T-helper 1 cell (primary cell): ENCODE measurements around the gene CHCHD4.
A peak's percentile ranks its signal among the peaks of the same experiment; 100 is the strongest.

Source experiments
- DNase-seq, 5 donors: peaks; one replicate each; pipeline ENCODE4 v3.0.0-alpha.2; 2012 to 2020
- total RNA-seq, 4 donors: gene quantifications; one replicate each; lab custom pipeline; 2026; lab: John Stamatoyannopoulos, UW

Gene CHCHD4
- 3.0 to 4.8 (median 3.9) reads per million in 4 donors for total RNA-seq

DNA sequence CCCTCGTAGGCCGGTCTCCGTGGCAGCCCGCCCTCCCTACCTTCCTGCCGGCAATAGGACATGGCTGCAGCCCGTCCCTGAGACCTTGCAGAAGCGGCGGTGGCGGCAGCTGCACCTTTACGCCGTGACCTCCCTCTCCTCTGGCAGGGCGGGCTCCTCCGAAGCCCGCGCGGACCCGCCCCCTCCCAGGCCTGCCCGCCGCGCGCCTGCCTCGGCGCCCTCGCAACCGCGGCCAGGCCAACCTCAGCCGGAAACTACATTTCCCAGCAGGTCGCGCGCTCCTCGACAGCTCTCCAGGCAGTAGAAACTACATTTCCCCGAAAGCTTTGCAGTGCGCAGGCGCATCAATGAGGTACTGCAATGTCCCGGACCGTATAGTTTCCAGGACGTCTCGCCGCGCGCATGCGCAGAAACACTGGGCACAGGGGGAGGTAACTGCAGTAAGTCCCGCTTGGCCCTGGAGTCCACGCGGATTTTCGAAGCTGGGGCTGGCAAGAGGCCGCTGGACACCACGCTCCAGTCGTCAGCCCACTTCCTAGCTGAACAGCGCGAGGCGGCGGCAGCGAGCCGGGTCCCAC is at the start of gene CHCHD4, which contains the start of gene TMEM43:
CHCHD4 (minus strand) TSS at position 256 of the 578 bp plus-strand sequence; CDS start at position 62, 194 bp downstream.
TMEM43 (plus strand) TSS at position 438 of the 578 bp plus-strand sequence. CDS start 142 bp downstream, outside the sequence.
- DNase-seq, result peak; percentile 98 to 99 (median 98)

DNA sequence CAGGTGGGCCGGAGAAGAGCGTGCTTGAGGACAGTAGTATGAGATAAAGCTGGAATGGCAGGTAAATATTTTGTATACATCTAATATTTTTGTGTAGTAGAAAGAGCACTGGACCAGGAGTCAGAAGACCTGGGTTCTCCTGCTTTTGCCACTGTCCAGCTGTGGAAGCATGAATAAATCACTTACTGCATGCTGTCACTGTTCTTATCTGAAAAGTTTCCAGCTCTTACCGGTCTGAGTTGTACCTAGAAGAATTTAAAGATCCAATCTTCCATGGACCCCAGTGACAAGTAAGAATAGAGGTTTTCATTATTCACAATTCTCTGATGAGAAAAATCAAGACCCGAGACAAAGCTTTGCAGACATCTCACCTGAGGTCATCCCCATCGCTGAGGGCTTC is 47.8 kb upstream of the CHCHD4 start:
- no peak for DNase-seq

DNA sequence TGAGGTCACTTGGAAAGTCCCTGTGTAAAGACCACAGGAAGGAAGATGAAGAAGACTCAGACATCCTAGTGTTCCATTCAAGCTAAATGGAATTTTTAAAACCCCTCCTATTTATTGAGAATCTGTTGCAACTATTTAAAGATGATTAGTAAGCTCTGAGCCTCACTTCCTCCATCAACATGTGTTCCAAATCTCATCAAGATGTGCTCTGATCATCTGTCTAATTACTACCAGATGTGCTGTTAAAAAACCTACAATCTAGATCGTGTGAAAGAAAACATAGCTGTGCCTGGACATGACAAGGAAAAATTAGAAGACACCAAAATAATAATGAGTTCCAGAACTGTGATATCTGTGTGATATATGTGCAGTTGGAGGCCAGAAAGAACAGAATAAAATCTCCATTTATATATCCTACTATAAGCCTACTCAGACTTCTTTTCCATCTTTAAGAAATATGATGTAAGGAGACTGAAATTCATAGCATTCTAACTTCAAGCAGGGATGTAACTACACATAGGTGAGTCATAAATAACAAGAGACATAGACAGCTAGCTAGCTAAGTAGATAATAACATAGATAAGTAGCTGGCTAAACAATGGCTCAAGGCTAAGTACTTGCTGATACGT is 46.0 kb upstream of the CHCHD4 start:
- DNase-seq, result no peak

DNA sequence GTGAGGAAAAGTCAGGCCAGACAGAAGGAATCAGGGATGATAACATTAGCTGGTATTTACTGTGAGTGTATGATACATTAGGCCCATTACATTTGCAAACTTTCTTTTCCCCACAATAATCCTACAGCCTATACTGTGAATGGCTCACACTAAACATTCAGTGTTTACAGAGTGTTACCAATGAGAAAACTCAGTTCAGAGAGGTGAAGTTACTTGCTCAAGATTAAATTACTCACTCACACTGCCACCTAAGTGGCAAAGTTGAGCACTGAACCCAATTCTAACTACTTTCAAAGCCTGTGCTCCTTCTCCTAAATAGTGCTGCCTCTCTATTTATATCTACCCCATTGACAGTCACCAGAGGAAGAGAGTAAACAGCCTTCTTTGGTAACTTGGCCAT is 45.2 kb upstream of the CHCHD4 start:
- no peak for DNase-seq

DNA sequence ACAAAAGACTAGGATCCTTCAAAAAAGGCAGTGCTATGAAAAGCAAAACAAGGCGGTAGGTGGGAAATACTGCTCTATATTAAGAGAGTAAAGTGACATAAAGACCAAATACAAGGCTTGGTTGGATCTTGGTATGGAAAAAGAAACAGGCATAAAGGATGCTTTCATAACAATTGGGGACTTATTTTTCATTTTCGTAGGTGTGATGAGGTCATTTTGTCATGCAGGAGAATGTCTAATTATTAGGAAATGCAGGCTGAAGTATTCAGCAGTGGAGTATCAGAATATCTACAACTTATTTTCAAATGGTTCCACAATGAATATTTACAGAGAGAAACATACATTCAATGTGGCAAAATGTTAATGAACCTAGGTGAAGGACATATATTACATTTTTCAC is 44.8 kb upstream of the CHCHD4 start:
- no peak for DNase-seq

DNA sequence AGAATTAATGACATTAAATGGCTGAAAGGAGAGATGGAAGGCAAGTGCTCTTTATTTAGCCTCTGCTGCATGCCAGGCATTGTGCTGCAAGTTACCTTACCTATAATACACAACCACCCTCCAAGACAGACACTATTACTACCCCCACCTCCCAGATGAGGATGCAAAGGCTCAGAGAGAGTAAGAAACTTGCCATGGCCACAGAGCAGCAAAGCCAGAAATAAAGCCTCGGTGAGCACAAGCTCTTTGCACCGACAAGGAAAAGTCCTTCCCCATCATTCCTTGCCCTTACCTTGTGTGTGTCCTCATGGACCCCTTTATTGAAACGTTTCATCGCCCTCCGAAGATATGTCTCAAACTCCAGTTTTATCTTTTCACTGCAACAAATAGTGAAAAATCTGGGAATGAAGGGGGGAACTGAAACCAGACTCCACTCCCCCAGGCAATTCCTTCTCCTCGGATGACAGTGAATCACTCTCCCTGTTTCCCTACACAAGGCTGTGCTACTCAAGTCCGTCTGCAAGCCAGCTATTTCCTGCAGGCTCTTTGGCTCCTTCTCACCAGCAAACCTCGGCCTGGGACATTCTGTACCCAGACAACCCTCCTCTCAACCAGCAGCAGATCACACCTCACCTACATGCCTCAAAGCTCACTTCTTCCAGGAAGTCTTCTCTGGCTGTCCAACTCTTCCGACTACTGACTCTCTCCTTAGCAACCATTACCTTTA is 42.4 kb upstream of the CHCHD4 start:
- DNase-seq, result no peak

DNA sequence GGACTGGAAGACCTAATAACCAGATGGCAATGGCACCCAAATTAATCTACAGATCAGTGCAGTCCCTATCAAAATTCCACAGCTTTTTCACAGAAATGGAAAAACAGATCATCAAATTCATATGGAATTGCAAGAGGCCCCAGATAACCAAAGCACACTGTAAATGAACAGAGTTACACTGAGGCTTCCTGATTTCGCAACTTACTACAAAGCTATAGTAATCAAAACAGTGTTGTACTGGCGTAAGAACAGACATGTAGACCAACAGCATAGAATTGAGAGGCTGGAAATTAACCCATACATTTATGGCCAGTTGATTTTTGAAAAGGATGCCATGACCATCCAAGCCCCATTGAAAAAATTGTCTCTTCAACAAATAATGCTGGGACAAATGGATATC is 37.5 kb upstream of the CHCHD4 start:
- DNase-seq, result no peak

DNA sequence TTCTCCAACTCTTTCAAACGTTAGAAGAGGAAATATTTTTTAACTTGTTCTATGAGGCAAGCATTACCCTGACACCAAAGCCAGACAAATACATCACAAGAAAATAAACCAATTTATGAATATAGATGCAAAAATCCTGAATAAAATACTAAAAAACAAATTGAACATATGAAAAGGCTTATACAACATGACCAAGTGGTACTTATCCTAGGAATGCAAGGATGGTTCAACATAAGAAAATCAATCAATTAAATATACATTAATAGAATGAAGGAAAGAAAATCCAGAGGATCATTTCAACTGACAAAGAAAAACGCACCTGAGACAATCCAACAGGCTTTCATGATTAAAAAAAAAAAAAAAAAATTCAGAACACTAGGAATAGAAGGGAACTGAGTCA is 36.6 kb upstream of the CHCHD4 start:
- DNase-seq, result no peak

DNA sequence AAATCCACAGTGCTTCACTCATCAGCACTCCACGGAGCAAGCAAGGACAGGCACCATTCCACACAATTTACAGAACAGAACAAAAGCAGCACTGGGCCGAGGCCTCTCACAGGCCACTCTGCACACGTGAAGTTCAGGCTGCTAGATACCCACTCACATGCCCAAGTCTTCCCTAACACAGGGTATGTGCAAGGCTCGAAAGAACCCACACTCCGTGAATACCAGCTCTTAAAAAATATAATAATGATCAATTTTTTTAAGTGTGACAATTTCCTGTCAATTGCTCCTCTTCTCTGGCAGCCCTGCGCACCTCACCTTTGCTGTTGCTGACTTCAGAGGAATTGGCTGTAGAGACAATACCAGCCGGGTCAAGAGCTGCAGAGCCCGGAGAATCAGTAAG is 34.8 kb upstream of the CHCHD4 start:
- no peak for DNase-seq

DNA sequence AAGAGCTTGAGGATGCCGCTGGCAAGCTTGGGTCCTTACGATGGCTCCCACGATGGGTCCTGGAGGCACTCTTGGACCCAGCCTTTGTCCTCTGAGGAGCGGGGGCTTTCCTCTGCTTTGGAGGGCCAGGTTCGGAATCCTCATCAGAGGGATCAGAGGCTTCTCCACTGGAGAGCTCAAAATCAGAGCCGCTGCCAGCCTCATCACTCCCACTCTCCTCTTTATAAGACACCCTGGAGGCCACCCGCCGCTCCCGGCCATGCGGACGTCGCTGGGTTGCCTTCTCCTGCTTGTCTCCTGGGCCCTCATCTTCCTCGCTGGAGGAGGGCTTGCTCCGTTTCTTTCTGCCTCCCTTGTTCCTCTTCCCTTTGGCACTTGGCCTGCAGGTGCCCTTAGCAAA is 33.7 kb upstream of the CHCHD4 start:
- no peak for DNase-seq

DNA sequence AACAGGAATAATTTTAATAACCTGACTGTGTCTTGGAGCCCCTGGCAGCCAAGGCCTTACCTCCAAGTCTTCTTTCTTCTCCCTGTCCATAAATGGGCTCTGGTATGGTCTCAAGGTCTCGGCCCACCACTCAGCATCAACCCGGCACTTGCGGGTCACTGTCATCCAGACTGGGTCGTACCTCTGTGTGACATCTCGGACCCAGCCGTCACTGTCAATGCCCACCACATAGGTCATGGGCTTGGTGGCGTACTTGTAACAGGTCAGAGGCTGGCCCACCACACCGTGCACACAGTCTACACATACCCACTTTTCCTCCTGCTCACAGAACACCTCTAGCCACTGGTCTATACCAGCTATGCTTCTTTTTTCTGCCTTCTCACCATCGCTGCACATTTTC is 33.3 kb upstream of the CHCHD4 start:
- DNase-seq, result no peak

DNA sequence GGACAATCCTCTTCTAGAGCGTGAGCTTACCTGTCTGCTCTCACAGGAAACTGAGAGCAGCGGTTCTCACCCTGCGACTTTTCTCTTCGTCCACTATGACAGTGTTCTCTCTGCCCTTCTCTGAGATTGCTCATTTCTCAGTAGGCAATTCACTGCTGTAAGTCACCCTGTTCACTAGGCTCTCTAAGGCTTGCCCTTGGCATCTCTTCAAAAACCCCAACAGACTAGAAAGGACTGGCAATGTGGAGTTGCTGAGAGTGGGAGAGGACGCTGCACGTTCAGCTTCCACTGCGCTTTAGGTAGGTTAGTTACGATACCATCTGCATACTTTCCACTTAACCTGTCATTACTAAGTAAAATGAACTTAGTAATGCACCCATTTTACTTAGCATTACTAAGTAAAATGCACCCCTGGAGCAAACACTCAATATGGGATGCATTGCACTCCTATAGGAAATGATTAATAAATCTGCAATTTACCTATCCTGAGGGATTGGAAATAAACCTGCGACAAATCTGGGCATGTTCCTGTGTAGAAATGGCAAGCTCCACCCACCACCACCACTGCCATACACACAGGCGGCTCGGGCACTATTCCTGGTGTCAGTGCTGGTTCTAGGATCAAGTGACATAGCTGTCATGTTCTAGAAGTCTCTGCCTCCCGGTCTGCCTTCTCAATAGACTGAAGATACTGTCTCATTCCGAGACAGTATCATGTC is 32.3 kb upstream of the CHCHD4 start:
- no peak for DNase-seq

DNA sequence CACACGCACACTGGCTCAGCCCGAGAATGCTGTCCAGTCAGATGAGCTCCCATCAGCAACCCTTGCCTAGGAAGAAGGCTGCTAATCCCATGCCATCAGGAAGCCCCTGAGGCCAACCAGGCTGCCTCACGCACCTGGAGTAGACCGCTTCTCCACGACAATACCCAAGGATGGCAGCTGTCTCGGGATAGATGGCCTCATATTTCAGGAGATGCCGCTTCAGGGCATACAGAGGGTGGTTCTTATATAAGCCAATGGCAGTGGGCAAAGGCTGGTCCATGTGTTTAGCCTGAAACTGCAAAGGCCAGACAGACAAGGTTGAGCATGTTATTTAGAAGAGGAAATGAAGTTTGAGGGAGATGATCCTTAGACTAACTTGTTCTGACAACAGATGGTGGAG is 31.5 kb upstream of the CHCHD4 start:
- DNase-seq, result no peak

DNA sequence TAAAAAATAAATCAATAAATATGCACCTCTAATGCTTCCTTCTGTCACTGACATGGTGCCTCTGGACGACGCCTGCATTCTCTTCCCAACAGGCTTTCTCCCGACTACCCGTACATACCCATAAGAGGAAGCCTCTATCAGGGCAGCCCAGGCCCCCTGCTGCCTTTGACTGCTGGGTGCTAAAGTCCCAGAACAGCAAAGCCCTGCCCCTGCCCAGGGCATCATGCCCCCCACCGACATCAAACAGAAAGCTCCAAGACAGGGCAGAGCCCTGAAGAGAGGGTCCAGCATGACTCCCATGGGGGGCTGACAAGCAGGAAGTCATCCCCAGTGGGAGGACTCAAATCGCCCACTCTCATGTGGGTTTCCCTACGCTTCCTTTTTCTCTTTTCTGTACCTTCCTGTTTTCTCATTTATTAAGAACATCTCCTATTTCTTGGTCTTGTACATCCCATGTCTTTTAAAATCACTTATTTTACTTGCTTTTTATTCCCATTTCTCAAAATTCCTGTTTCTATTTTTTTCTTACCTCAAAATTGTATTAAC is 30.3 kb upstream of the CHCHD4 start:
- DNase-seq, result no peak

DNA sequence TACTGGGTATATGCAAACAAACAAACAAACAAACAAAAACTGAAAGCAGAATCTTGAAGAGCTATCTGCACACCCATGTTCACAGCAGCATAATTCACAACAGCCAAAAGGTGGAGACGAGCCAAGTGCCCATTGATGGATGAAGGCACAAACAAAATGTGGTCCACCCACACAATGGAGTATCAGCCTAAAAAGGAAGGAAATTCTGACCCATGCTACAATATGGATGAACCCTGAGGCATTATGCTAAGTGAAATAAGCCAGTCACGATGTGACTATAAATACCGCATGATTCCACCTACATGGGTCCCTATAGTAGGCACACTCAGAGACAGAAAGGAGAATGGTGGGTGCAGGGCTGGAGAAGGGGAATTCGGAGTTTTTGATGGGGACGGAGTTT is 29.6 kb upstream of the CHCHD4 start:
- DNase-seq, result no peak

DNA sequence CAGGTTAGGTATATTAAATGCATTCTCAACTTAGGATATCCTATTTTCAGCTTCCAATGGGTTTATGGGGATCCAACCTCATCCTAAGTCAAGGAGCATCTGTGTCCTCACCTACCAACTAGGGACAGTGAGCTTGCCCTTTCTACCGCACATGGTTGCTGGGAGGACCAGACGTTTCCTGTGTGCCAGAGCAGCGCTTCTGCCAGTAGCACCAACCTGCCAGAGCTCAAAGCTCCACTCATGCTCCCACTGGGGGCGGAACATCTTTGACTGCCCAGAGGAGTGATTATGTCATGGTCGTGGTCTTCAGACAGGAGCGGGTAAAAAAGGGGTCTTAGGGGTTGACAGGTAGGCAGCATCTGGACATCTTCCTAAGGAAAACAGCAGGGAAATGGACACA is 29.0 kb upstream of the CHCHD4 start:
- DNase-seq, result no peak

DNA sequence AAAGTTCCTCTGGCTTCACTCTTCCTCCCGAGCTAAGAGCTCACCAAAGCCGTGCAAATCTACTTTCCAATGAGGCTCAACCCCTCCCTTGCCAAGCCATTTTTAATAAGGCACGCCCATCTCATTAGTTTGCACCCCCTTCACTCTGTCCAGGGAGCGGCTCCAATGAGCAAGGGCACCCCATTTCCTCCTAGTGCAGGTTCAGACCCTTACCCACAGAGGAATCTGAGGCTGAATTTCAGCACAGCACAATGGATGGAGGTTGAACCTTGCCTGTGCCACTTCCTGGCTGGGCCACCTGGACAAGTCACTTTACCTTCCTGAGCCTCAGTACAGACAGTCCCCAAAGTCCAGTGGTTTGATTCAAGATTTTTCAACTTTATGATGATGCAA is 28.3 kb upstream of the CHCHD4 start:
- DNase-seq, result no peak

DNA sequence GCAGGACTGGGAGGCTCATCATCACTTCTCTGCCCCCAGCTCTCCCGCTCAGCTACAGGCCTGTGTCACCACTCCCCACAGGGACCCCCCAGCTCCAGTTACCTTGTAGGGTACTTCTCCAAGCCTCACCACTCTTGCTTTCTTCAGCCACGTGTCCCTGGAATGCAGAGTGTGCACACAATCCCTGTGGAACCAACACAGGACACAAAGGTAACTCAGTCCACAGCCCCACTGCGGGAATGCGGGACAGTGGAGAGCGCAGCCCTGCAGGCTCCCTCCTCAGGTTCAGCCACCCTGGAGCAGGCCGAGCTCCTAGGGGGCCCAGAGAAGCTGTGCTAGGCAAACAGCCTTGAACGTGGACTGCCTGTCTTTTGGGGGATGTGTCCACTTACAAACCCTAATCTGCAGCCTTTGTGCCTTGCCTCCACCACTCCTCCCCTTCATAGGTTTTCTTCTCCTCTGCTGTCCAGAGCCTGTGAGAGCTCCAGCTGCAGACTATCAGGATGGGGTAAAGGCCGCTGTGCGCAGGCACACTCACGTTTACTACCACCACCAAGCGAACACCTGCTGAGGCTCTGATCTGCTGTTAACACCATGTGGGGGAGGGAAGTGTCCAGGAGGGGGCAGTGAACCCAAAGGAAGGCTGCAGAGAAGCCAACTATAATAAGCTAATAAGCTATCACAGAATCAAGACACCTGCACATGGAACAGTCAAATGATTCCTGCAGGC is 27.7 kb upstream of the CHCHD4 start:
- no peak for DNase-seq

DNA sequence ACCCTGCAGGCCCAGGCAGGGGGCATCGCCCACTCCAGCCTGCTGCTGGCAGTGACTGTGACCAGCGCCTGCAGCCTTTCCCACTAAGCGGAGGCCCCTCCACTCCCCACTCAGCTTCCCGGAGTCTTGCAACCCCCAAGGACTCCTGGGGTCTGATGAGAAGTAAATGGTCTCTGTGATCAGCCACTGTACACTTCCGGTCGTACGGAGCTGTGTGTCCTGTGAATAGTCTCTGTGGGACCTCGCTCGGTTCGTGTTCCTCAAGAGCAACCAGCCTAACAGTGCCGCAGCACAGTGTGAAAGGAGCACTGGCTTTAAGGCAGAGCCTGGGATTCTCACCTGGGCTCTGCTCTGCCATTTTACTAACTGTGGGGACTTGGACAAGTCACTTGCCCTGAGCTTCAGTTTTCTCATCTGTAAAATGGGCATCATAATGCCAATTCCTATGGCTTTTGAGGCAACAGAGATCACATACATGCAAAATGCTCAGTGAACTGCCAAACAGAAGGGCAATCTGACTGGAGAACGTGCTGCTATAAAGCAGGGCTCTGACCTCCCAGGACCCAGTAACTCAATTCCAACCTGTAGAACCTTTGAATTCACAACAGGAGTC is 26.9 kb upstream of the CHCHD4 start:
- no peak for DNase-seq

DNA sequence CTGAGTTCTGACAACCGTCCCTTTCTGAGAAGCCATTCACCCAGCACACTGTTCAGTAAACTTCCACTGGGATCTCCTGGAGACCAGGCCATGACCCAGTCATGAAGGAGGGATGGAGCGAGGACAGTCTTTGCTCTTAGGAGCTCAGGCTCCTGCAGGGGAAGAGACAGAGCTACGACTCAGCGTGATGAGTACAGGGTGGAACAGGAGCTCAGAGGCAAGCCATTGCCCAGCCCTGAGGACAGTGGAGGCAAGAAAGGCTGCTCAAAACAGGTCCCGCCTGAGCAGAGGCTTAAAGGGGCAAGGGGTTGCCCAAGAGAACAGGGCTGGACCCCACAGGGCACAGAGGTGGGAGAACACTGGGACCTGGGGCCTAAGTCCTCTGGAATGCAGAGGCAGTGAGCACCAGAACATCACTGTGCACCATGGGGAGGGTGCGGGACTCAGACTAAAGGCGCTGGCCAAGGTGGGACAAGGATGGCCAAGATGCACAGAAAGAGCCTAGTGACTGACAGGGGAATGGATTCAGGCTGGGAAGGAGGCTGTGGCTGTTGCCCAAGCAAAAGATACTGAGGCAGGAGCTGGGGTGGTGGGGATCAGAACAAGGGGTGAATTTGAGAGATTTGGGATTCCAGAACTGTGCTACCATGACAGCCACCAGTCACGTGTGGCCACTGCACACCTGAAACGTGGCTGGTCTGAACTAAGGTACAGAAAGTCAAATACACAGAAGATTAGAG is 26.0 kb upstream of the CHCHD4 start:
- DNase-seq, result no peak

DNA sequence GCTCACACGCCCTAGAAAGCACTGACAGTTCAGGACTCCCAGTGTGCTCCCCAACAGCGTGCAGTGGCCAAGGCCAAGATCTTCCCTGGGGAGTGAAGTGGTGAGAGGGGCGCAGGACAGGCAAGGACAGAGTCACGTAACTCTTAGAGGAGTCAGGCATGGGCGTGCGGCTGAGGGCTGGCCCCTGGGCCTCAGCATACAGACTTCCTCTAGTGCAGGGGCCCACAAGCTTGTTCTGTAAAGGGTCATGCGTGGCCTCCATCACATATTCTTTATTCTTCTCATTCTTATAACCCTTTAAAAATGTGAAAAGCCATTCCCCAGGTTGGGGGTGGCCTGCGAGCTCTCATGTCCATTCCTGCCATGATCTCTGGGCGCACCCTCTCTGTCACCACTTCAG is 25.4 kb upstream of the CHCHD4 start:
- no peak for DNase-seq
